ENCODE measurements around the gene SLC35B1.

- no peak for TF ChIP-seq CTCF (IDR thresholded peaks at IDR 0.05; ENCODE audit: low read depth, low read length)
- TF ChIP-seq EZH2phosphoT487 (IDR thresholded peaks at IDR 0.05; ENCODE audit: low read depth) = no peak
Observed at GRCh38 chr17:49676276-49676868, 31.4 kb downstream of the SLC35B1 start.
